GM21786 (cell line): ENCODE results near the gene CCNL2.
"Not testable (repeated sequence)": the region's sequence is repeated elsewhere in the genome, so short reads cannot be mapped to it uniquely, and the experiment has no call there.

Experiments
- ATAC-seq: cut with Tn5 transposase; IDR thresholded peaks from one replicate; pipeline ENCODE4 v1.9.1; 2021; ENCODE audit not compliant: unreplicated experiment

CCNL2 gene

DNA sequence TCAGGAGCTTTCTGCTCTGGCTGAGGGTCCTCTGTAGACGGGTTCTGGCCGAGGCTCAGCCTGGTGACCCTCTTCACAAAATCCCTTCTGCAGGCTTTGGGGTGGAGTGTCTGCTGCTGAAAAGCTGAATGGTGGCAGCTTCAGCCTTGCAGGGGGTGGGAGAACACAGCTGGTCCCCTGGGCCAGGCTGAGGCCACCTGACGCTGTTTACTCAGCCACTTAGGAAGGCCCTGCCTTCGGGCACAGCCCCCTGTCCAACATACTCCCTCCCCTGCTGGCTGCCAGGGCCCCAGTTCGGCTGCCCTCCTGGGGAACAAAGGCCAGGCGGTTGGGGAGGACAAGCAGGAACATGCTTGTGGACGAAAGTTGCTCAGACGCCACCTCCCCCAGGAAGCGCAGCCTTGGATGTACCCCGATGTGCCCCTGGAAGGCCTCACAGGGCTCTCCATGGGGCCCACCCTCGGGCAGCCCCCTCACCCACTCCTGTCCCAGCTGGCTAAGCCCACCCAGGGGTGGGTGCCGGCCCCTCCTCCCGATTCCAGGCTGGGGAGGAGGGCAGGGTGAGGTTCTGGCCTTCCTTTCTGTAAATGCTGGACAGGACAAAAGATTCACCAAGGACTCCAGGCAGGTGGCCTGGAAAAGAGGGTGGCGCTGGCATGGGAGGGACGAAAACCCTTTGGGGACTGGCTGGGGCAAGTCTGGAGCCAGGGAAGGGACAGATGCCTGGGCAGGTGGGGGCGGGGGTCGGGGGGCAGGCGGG is 22.2 kb upstream of the CCNL2 start, which contains the start of gene ANKRD65:
ANKRD65 (minus strand) TSS at position 130 of the 760 bp plus-strand sequence. CDS start 271 bp downstream, outside the sequence.
- no peak for ATAC-seq

DNA sequence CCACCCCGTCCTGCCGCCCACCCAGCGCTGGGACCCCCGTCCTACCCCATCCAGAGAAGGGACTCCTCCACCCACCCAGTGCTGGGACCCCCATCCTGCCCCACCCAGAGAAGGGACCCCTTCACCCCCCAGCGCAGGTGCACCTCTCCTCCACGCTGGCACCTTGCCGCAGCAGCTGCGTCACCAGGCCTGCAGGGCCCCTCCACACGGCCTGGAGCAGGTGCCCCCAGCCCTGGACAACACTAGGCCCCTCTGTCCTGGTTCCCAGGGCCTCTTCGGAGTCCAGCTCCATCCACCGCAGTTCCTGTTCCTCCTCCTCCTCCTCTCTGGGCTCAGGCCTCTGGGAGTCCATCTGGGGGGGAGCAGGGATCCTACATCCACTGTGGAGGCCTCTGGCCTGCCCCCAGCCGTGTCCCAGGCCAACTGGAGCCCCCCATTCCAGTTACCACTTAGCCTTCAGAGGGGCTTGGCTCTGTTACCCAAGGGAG is 21.6 kb upstream of the CCNL2 start:
- ATAC-seq: no peak

DNA sequence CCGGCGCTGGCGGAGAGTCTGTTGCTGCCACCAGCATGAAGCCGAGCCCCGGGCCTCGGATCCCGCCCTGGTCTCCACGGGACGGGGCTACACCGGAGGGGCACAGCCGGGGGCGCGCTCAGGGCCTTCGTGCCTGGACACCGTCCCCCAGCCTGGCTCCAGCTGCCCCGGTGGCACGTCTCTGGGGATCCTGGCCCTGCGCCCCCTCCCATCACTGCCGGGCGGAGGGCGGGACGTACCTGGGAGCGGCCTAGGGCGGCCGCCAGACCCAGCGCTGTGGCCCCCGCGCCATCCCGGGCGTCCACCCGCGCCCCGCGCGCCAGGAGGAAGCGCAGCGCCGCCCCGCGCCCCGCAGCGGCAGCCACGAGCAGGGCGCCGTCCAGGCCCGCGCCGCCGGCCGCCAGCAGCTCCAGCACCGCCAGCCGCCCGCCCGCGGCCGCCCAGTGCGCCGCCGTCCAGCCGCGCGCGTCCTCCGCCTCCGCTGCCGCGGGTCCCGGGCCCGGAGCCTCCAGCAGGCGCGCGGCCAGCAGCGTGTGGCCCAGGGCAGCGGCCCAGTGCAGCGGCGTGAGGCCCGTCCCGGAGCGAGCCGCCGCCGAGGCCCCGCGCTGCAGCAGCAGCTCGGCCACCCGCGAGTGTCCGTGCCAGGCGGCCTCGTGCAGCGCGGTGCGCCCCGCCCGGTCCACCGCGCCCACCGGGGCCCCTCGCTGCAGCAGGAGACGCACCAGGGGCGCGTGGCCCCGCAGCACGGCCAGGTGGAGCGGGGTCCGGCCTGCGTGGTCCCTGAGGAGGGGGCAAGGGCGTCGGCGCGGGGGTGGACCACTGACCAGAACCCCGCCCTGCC is 20.9 kb upstream of the CCNL2 start:
- ATAC-seq: no peak

DNA sequence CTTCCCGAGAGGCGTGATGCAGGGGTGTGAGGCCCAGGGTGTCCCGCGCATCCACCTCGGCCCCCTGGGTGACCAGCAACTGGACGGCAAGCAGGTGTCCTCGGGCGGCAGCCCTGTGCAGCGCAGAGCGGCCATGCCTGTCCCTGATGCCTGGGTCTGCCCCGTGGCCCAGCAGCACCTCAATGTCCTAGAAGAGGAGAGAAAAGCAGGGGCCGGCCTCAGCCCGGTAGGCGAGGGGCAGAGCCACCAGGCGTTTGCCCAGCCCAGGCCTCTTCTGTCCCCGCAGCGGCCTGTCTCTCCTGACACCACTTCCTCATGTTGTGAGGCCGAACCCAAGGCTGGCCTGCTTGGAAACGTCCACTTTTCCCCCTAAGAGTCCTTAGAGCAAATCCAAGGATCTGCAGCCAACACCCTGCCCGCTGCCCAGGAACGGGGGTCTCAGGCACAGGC is 20.3 kb upstream of the CCNL2 start:
- ATAC-seq: no peak

DNA sequence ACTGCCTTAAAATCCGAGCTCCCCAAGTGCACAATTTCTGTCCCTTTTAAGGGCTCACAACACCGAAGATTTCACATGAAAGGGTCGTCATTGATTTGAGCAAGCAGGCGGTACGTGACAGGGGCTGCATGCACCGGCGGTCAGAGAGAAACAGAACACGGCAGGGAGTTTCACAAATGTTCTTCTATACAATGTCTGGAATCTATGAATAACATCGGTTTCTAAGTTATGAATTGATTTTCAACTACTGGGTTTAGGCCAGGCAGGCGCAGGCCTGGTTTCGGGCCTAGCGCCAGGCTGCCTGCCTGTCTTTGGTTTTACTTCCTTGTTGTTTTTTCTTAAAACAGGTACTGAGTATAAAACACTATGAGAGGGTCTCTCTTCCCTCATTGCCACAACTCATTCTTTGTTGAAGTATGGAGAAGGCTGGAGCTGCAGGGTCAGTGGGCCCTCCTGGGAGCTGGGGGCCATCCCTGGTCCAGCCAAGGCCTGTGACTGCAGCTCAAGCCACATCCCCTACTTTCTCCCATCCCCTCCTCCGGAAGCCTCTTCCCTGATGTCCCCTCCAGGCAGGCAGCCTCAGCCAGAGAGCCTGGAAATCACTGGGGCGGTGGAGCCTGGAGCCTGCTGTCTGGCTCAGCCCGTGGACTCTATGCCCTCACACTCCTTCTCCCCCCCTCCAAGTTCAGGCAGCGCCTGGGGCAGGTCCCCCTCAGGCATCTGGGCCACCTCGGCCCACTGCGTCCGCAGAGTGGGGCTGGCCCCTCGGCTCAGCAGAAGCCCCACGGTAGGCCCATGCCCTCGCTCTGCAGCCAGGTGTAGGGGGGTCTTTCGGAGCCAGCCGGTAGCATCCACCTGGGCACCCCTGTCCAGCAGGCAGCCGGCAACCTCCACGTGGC is 19.6 kb upstream of the CCNL2 start:
- ATAC-seq: no peak

DNA sequence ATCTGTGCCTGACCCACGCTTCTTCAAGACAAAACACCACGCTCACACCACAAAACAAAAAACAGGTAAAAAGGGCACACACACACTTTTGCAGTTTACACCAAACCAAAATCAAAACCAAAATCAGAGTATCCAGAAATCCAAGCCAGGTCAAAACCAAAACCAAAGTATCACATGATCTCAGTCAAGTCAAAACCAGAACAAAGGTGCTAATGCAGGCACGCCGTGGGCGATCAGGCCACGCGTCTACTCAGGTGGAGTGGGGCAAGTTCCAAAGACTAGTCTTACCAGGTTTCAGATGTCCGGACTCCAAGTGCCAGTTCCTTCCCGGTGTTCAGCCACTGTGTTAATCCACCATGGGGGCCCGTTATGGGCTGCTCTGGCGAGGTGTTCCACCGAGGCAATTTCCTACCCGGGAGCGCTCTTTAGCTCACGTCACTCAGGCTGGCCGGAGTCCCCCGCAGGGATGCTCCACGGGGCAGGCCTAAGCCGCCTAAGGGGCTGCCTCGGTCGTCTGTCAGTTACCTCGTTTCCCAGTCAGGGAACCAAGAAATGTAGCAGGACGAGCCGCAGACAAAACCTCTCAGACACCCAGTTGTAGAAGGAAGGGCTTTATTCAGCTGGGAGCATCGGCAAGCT is 18.8 kb upstream of the CCNL2 start:
- not testable (repeated sequence) for ATAC-seq

DNA sequence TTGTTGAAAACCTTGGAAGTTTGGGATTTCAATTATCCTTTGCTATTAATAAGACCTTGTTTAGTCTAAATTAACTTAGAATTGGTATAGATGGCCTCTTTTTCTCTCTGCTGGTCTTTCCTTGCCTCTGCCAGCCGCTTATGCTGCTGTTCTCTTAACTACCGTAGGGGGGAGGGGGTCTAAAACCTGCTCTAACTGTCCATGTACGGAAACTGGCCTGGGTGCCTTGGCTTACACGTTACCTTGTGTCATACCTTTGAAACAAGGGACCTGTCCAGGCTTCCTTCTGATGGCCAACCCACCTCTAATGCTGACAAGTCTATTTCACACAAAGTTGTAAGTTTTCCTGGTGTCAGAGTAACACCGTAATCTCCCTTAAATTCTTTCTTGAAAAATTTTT is 18.3 kb upstream of the CCNL2 start:
- ATAC-seq: not testable (repeated sequence)

DNA sequence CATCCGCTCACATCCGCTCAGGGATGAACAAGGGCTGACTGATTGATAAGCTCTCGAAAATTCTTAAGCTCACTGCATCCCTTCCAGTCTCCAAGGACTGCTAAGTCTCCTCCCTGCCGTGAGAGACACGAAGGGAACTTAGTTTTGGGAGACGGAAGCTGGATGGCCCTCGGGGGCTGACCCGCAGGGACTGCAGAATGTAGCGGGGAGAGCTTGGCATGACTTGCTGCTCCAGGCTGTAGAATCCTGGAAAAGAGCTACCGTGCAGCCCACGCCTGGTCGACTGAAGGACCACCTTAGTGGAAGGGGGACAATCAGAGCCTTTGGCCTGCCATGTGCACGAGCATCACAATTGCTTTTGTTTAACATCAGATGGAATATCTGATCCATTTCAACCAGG is 16.6 kb upstream of the CCNL2 start:
- ATAC-seq: no peak

DNA sequence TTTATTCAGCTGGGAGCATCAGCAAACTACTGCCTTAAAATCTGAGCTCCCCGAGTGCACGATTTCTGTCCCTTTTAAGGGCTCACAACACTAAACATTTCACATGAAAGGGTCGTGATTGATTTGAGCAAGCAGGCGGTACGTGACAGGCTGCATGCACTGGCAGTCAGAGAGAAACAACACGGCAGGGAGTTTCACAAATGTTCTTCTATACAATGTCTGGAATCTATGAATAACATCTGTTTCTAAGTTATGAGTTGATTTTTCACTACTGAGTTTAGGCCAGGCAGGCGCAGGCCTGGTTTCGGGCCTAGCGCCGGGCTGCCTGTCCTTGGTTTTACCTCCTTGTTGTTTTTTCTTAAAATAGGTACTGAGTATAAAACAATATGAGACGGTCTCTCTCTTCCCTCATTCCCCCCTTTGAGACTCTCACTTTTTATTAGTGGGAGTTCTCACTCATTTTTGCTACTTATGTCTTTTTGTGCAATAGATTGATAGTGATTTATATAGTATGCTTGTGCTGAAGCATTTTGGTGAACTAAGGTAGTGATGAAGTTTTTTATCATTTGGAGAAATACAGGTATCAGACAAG is 13.3 kb upstream of the CCNL2 start:
- ATAC-seq: not testable (repeated sequence)

DNA sequence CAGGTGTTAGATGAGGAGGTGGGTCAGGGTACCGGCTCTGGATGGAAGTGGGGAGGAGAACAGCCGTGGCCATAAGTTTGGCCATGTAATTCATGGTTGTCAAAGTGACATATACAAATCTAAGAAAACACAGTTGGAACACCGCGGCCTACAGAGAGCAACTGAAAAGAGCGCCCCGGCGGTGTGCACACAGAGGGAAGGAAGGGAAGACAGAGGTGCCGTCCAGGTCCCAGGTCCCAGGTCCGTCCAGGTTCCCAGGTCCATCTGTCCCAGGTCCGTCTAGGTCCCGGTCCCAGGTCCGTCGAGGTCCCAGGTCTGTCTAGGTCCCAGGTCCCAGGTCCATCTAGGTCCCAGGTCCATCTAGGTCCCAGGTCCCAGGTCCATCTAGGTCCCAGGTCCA is 12.5 kb upstream of the CCNL2 start:
- ATAC-seq: no peak

DNA sequence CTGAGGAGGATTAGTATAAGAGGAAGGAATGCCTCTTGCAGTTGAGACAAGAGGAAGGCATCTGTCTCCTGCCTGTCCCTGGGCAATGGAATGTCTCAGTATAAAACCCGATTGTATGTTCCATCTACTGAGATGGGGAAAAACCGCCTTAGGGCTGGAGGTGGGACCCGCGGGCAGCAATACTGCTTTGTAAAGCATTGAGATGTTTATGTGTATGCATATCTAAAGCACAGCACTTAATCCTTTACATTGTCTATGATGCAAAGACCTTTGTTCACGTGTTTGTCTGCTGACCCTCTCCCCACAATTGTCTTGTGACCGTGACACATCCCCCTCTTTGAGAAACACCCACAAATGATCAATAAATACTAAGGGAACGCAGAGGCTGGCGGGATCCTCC is 11.1 kb upstream of the CCNL2 start:
- ATAC-seq: not testable (repeated sequence)

DNA sequence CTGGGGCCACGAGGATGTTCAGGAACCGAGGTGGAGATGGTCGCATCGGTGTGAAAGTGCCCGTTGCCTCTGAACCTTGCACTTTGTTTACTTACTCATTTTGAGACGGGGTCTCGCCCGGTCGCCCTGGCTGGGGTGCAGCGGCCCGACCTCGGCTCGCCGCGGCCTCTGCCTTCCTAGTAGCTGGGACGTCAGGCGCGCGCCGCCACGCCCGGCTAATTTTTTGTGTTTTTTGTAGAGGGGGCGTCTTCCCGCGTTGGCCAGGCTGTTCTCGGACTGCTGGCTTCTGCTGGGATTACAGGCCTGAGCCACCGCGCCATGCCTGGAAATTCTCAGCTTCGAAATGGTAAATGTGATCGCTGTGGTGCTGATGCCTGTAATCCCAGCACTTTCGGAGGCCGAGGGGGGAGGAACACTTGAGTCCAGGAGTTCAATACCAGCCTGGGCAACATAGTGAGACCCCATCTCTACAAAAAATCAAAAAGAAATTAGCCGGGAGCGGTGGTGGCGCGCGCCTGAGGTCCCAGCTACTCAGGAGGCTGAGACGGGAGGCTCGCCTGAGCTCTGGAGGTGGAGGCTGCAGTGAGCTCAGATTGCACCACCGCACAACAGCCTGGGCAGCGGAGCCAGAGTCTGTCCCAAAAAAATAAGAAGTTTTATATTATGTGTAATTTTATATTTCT is 8.6 kb upstream of the CCNL2 start:
- ATAC-seq: peak; percentile 16

DNA sequence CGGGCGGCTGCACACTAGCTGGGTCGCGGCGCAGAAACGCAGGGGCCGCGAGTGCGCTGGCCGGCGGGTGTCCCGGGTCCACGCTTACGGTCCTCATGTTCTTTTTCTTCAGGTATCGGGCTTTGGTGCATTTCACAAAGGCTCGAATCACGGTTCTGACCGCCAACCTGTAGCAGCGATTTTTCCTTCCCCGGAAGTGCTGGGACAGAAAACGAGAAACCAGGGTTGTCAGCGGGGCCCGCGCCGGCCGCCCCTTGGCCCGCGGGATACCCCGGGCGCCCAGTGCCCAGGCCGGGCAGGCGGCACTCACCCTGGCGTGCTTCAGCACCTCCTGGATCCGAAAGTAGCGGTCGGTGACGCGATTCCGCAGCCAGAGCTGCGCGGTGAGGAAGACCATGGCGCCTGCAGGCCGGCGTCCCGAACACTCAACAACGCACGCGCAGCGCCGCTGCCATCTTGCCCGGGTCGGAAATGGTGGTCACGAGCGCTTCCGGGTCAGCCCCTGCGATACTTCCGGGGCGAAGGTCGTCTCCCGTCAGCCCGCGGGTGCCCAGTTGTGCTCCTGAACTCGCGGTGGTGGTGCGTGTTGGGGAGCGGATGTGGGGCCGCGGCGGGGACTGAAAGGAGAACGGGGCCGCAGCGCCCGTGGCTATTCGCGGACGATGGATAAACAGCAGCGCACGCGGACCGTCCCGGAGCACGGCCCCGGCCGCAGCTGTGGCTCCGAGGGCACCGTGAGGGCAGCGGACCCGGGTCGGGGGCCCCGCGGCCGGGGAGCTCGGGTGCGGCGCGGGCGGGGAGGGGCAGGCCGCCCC is 7.9 kb upstream of the CCNL2 start, which contains the start of gene MRPL20:
MRPL20 (minus strand) TSS at position 473 of the 815 bp plus-strand sequence; CDS start at position 397, 76 bp downstream.
- peak; percentile 84 for ATAC-seq

DNA sequence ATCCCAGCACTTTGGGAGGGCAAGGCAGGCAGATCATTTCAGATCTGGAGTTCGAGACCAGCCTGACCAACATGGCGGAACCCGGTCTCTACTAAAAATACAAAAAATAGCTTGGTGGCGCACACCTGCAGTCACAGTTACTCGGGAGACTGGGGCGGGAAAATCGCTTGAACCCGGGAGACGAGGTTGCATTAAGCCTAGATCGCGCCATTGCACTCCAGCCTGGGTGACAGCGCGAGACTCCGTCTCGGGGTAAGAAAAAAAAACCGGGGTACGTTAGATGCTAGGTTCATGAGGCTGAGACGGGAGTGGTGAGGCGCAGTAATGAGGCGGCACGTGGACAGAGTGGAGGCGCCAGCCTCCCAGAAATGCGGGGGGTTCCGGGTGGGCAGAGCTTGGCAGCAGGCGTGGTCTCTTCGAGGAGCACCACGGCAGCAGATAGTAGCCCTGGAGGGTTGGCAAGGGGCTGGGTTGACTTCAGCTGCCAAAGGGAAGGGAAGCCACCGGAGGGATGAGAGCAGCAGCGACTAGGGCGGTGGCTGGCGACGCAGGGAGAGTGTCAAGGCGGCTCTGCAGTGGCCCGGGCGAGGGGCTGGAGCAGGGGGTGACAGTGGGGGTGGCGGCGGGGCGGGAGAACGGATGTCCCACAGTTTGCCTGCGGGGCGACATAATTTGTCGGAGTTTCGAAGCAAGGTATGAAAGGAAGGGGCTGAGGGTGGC is 7.1 kb upstream of the CCNL2 start:
- ATAC-seq: no peak

DNA sequence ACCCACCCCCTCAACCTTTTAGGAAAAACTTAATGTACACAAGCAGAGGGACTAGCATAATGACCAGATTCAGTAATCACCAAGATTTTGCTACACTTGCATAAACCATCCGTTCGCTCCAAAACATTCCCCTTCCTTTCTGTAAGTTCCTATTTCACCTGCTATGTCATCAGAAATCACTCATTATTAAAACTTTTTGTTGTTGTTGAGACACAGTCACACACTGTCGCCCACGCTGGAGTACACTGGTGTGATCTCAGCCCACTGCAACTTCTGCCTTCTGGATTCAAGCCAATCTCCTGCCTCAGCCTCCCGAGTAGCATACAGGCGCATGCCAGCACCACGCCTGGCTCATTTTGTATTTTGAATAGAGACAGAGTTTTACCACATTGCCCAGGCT is 4.5 kb upstream of the CCNL2 start:
- ATAC-seq: no peak

DNA sequence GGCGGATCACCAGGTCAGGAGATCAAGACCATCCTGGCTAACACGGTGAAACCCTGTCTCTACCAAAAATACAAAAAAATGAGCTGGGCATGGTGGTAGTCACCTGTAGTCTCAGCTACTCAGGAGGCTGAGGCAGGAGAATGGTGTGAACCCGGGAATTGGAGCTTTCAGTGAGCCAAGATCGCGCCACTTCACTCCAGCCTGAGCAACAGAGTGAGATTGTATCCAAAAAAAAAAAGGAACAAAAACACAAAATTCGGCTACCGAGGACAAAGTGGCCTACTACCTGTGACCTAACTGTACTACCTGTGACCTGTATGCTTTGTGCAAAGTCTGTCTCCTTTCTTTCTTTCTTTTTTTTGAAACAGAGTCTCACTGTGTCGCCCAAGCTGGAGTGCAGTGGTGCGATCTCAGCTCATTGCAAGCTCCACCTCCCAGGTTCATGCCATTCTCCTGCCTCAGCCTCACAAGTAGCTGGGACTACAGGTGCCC is 3.8 kb upstream of the CCNL2 start:
- not testable (repeated sequence) for ATAC-seq

DNA sequence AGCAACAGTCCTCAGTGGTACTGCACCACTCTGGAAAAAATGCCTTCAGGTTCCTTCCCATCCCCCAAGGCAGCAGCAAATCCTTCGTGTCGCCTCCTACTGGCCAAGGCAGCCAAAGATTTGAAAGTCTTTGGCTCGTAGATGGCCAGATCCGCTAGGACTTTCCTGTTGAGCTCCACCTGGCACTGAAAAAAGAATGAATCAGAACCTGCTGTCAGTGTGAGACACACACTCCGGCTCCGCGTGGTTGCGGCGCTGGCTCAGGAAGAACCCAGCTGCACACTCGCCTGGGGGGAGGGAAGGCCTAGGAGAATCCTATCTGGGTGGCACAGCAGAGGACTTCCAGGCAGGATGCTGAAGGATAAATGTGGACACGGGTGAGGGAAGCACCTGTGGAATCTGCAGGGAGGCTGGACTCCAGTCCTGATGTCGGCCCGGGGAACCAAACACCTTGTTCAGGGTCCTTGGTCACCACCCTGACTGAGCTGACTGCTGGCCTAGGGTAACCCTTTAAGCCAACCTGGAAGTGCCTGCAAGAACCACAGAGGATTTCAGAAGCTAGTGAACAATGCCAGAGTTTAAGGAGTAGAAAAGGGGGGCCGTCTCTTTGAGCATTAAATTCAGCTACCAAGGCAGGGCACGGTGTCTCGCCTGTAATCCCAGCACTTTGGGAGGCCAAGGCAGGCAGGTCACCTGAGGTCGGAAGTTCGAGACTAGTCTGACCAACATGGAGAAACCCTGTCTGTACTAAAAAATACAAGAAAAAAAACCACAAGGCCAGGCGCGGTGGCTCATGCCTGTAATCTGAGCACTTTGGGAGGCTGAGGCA is 3.2 kb upstream of the CCNL2 start:
- no peak for ATAC-seq
